ENCODE measurements around the gene UIMC1. TPM values are rescaled to one million over a fixed set of nuclear protein-coding genes. Genes with fewer than 3 reads are reported as not detected.
"Not testable (repeated sequence)": the region's sequence is repeated elsewhere in the genome, so short reads cannot be mapped to it uniquely, and the experiment has no call there.

UIMC1 gene
- total RNA-seq, 4 donors from 2014 or later = 40.2 to 56.7 (median 44.6) TPM

GRCh38 chr5:176985516-176985915, 21.1 kb downstream of the UIMC1 start:
- Histone ChIP-seq H3K36me3 (peaks cover 0 to 35% (median 5%) of the 10 kb centered on the region in 3 donors), H3K27me3 (no peaks in the 10 kb centered on the region), H3K27ac (no peak overlapping the region), H3K9me3 (no peaks in the 10 kb centered on the region), H3K4me3 (no peak overlapping the region), H3K4me1 (peaks cover 0 to 7% (median 0%) of the 10 kb centered on the region in 4 donors)
- 88 to 92% methylated on average over 2 of the region's 2 CpGs for WGBS, 2 donors
- TF ChIP-seq CTCF (IDR thresholded peaks at IDR 0.05) = no peak
- TF ChIP-seq POLR2A (IDR thresholded peaks at IDR 0.05) = no peak
- no peak for TF ChIP-seq EP300 (IDR thresholded peaks at IDR 0.05)
- DNase-seq (ENCODE audit: low spot score in 2 of 2) = no peak

GRCh38 chr5:176984176-176984575, 22.4 kb downstream of the UIMC1 start:
- H3K9me3 ChIP-seq; H3K4me3 ChIP-seq; H3K27ac ChIP-seq; H3K27me3 ChIP-seq; H3K4me1 ChIP-seq; DNase-seq (ENCODE audit: low spot score in 2 of 2): not testable (repeated sequence)
- H3K36me3 ChIP-seq = peaks cover 0 to 48% (median 5%) of the 10 kb centered on the region in 3 donors
- 94 to 96% methylated on average over 18 to 25 of the region's 28 CpGs for WGBS, 2 donors

- not testable (repeated sequence) for DNase-seq (ENCODE audit: low spot score in 2 of 2); H3K27ac ChIP-seq; H3K4me1 ChIP-seq; H3K9me3 ChIP-seq; H3K27me3 ChIP-seq; H3K4me3 ChIP-seq
- peaks cover 0 to 53% (median 5%) of the 10 kb centered on the region in 3 donors for H3K36me3 ChIP-seq
- 90 to 96% methylated on average over 10 to 13 of the region's 21 CpGs for WGBS, 2 donors
Measured at GRCh38 chr5:176983593-176983992, 23.0 kb downstream of the UIMC1 start.

GRCh38 chr5:176983112-176983511, 23.5 kb downstream of the UIMC1 start:
- not testable (repeated sequence) for H3K4me3 ChIP-seq; H3K4me1 ChIP-seq; H3K27ac ChIP-seq; H3K9me3 ChIP-seq; DNase-seq (ENCODE audit: low spot score in 2 of 2); H3K27me3 ChIP-seq
- 83 to 89% methylated on average over 13 of the region's 13 CpGs for WGBS, 2 donors
- peaks cover 0 to 58% (median 5%) of the 10 kb centered on the region in 3 donors for H3K36me3 ChIP-seq

GRCh38 chr5:176980818-176981217, 25.8 kb downstream of the UIMC1 start:
- Histone ChIP-seq H3K4me1 (peaks cover 0 to 6% (median 0%) of the 10 kb centered on the region in 4 donors), H3K9me3 (no peaks in the 10 kb centered on the region), H3K27ac (no peak overlapping the region), H3K36me3 (peaks cover 0 to 64% (median 8%) of the 10 kb centered on the region in 3 donors), H3K27me3 (no peaks in the 10 kb centered on the region), H3K4me3 (no peak overlapping the region)
- DNase-seq (ENCODE audit: low spot score in 2 of 2) = no peak
- 90 to 93% methylated on average over 7 of the region's 7 CpGs for WGBS, 2 donors
- no peak for TF ChIP-seq EP300 (IDR thresholded peaks at IDR 0.05)
- no peak for TF ChIP-seq POLR2A (IDR thresholded peaks at IDR 0.05)
- no peak for TF ChIP-seq CTCF (IDR thresholded peaks at IDR 0.05)

- H3K27ac ChIP-seq = no peak overlapping the region
Measured at GRCh38 chr5:176979669-176980068, 26.9 kb downstream of the UIMC1 start.

More at GRCh38 chr5:176979669-176980068, 26.9 kb downstream of the UIMC1 start:
- 90 to 91% methylated on average over 3 of the region's 3 CpGs for WGBS, 2 donors
- TF ChIP-seq POLR2A (IDR thresholded peaks at IDR 0.05) (no peak), CTCF (IDR thresholded peaks at IDR 0.05) (no peak), EP300 (IDR thresholded peaks at IDR 0.05) (no peak)
- Histone ChIP-seq H3K9me3 (no peaks in the 10 kb centered on the region), H3K4me1 (no peaks in the 10 kb centered on the region), H3K27me3 (no peaks in the 10 kb centered on the region), H3K4me3 (no peak overlapping the region), H3K36me3 (peaks cover 0 to 75% (median 8%) of the 10 kb centered on the region in 3 donors)
- DNase-seq (ENCODE audit: low spot score in 2 of 2) = no peak

Data from tibial nerve (tissue), 4 donors.